Brain microvascular endothelial cell (primary cell): Measurements from ENCODE around the gene TPD52L1.

ENCODE experiments used
- DNase-seq: peaks from one replicate; pipeline ENCODE4 v3.0.0-alpha.2; 2020
- H3K27ac ChIP-seq: fragments of 250-450 bp; sonication (Bioruptor Pico); 2 replicates; pipeline ENCODE4 v1.5.1; 2020; ENCODE audit warnings: mild to moderate bottlenecking, moderate library complexity
- H3K27me3 ChIP-seq: fragments of 250-450 bp; sonication (Bioruptor Pico); replicated peaks from 2 replicates; pipeline ENCODE4 v1.5.1; 2020; ENCODE audit warnings: mild to moderate bottlenecking
- H3K36me3 ChIP-seq: fragments of 250-450 bp; sonication (Bioruptor Pico); replicated peaks from 2 replicates; pipeline ENCODE4 v1.5.1; 2020; ENCODE audit warnings: mild to moderate bottlenecking
- H3K4me3 ChIP-seq: 2 replicates; pipeline ENCODE4 v1.5.1; 2011; ENCODE audit warnings: low read depth, mild to moderate bottlenecking, control low read depth, low read length, moderate library complexity
- CTCF ChIP-seq: IDR thresholded peaks from 2 replicates; pipeline ENCODE4 v1.5.1; 2011; ENCODE audit warnings: low read depth, mild to moderate bottlenecking, moderate library complexity, low read length, control low read depth, inconsistent platforms; ENCODE audit errors: missing control alignments
- in situ Hi-C: cut with HindIII; loops from 2 replicates; pipeline ENCODE4 v1.10.0; 2017; ENCODE audit warnings: low sequenced_read_pairs, low pct_ligation_motif_present

Gene TPD52L1

GRCh38 chr6:125164696-125165095 is 11.1 kb downstream of the TPD52L1 start:
- no peaks in the 10 kb centered on the region for H3K36me3 ChIP-seq
- no peaks in the 10 kb centered on the region for H3K27me3 ChIP-seq
- DNase-seq, result no peak
- no peak overlapping the region for H3K4me3 ChIP-seq
- TF ChIP-seq CTCF, result no peak
- H3K27ac ChIP-seq, result no peak overlapping the region
- in situ Hi-C loops, result no loop called here

DNA sequence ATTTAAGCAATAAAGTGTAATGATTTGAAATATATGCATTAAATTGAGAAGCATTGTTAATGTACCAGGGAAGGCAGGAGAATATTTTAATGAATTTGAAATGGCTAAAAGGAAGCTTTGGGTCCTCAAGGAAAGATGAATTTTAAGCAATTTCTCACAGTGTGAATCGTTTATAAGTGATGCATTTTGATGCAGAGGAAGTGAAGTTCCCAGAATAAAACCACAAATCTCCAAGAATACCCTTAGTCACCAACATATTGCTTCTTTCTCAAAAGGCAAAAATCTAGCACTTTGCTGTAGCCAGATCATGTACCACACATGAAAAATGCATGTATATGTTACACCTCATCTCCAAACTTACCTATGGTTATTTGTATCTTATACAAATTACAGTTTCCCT is 11.7 kb downstream of the TPD52L1 start:
- Histone ChIP-seq H3K27ac (no peak overlapping the region), H3K27me3 (no peaks in the 10 kb centered on the region), H3K4me3 (no peak overlapping the region), H3K36me3 (no peaks in the 10 kb centered on the region)
- DNase-seq, result peak; percentile 7
- no peak for TF ChIP-seq CTCF
- in situ Hi-C loops, result no loop called here

DNA sequence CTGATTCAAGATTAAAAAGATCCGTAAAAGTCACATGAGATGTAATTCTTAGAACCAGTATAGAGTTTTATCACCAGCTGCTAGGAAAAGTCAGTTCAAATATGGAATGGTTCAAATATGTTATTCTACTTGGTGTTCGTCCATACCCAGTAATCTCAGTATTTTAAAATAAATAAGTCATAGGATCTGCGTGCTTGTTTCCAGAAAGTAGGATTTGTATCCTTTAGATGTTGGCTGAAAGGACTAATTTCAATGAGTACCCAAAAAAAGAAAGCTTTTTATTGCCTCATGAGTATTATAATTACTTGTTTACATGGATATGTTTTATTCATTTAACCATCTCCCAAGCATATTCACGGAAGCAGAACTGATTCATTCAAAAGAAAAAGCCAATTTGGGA is 12.2 kb downstream of the TPD52L1 start:
- no peak for DNase-seq
- in situ Hi-C loops, result no loop called here
- Histone ChIP-seq H3K36me3 (no peaks in the 10 kb centered on the region), H3K27ac (no peak overlapping the region), H3K4me3 (no peak overlapping the region), H3K27me3 (no peaks in the 10 kb centered on the region)
- no peak for TF ChIP-seq CTCF

- in situ Hi-C loops, result no loop called here
- Histone ChIP-seq H3K36me3 (no peaks in the 10 kb centered on the region), H3K4me3 (no peak overlapping the region), H3K27ac (no peak overlapping the region), H3K27me3 (no peaks in the 10 kb centered on the region)
- no peak for TF ChIP-seq CTCF
- no peak for DNase-seq
Measured at GRCh38 chr6:125166711-125167110, 13.1 kb downstream of the TPD52L1 start.

DNA sequence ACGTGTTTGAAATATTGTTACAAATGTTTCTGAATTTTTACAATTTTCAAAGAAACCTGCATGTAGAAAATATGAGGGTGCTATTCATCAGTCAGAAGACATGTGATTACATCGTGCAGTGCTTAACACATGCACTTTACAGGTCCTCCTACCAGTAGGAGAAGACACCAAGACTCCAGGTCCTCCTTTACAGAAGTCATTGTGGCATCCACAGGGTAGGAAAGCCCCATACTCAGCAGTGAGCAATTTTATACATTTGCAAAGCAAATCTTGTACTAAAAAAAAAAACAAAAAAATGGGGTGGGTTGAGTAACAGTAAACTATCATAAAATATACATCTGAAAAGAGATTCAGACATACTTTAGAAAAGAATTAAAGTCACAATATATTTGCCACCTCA is 14.0 kb downstream of the TPD52L1 start:
- no peak overlapping the region for H3K4me3 ChIP-seq
- no peaks in the 10 kb centered on the region for H3K36me3 ChIP-seq
- TF ChIP-seq CTCF, result no peak
- no peaks in the 10 kb centered on the region for H3K27me3 ChIP-seq
- in situ Hi-C loops, result no loop called here
- no peak overlapping the region for H3K27ac ChIP-seq
- DNase-seq, result no peak

- TF ChIP-seq CTCF, result no peak
- DNase-seq, result no peak
- no peak overlapping the region for H3K4me3 ChIP-seq
- no peaks in the 10 kb centered on the region for H3K27me3 ChIP-seq
- in situ Hi-C loops, result no loop called here
- no peak overlapping the region for H3K27ac ChIP-seq
- no peaks in the 10 kb centered on the region for H3K36me3 ChIP-seq
Measured at GRCh38 chr6:125169058-125169457, 15.5 kb downstream of the TPD52L1 start.
